ENCODE data around the gene CKS2. TPM values are rescaled to one million over a fixed set of nuclear protein-coding genes. Genes with fewer than 3 reads are reported as not detected.
"Not testable (repeated sequence)": the region's sequence is repeated elsewhere in the genome, so short reads cannot be mapped to it uniquely, and the experiment has no call there.

The CKS2 gene
- total RNA-seq, 4 donors from 2014 or later = 14.5 to 28.8 (median 16.0) TPM; not detected in 1

DNA sequence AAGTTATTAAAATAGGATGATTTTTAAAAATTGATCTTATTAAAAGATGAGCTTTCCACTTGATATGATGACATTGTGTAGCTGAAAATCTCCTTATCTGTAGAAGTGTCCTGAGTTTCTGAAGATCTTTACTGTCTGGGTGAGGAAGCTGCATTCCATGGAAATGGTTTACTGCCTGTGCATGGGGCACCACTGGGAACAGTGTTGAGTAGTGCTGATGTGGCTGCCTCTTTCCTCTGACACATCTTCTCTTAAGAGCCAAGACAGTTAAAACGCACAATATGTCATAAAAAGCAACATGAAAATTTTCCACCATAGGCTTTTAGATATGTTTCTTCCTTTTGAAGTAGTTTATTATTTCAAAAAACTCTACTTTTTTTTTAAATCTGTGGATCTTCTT, 32.0 kb downstream of the CKS2 start:
- intact Hi-C loops (cut with DNase I; ENCODE audit: low total_unique reads) = no loop called here
- no peaks in the 10 kb centered on the region for H3K4me1 ChIP-seq
- no peak for DNase-seq
- peaks cover 0 to 83% (median 35%) of the 10 kb centered on the region in 4 donors for H3K36me3 ChIP-seq
- WGBS, 2 donors (ENCODE audit: low coverage in 1 of 2) = 98 to 100% methylated on average over 1 of the region's 1 CpG
- no peaks in the 10 kb centered on the region for H3K9me3 ChIP-seq
- TF ChIP-seq POLR2AphosphoS5 (IDR thresholded peaks at IDR 0.05) = no peak
- no peak for TF ChIP-seq POLR2A (IDR thresholded peaks at IDR 0.05)
- TF ChIP-seq, protein P1, sequence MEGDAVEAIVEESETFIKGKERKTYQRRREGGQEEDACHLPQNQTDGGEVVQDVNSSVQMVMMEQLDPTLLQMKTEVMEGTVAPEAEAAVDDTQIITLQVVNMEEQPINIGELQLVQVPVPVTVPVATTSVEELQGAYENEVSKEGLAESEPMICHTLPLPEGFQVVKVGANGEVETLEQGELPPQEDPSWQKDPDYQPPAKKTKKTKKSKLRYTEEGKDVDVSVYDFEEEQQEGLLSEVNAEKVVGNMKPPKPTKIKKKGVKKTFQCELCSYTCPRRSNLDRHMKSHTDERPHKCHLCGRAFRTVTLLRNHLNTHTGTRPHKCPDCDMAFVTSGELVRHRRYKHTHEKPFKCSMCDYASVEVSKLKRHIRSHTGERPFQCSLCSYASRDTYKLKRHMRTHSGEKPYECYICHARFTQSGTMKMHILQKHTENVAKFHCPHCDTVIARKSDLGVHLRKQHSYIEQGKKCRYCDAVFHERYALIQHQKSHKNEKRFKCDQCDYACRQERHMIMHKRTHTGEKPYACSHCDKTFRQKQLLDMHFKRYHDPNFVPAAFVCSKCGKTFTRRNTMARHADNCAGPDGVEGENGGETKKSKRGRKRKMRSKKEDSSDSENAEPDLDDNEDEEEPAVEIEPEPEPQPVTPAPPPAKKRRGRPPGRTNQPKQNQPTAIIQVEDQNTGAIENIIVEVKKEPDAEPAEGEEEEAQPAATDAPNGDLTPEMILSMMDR (IDR thresholded peaks at IDR 0.05) = no peak
- no peak for TF ChIP-seq EP300 (IDR thresholded peaks at IDR 0.05; ENCODE audit: low read depth)
- no peaks in the 10 kb centered on the region for H3K27me3 ChIP-seq
- no peak overlapping the region for H3K27ac ChIP-seq
- in situ Hi-C loops (cut with MboI; ENCODE audit: low pct_ligation_motif_present in 1 of 4, low pct_unique_long_range_greater_than_20kb in 1 of 4, low sequenced_read_pairs in 3 of 4) = loop anchor here in 1 of 4 donors (25.0 kb wide), 1 partner anchor 194 kb away; no protein-coding TSS in a partner anchor
- H3K4me3 ChIP-seq = no peak overlapping the region

DNA sequence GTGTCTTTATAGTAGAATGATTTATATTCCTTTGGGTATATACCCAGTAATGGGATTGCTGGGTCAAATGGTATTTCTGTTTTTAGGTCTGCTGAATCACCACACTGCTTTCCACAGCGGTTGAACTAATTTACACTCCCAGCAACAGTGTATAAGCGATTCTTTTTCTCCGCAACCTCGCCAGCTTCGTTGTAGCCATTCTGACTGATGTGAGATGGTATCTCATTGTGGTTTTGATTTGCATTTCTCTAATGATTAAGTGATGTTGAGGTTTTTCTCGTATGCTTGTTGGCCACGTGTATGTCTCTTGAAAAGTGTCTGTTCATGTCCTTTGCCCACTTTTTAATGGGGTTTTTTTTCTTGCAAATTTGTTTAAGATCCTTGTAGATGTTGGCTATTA, 32.8 kb downstream of the CKS2 start:
- intact Hi-C loops (cut with DNase I; ENCODE audit: low total_unique reads) = not testable (repeated sequence)

DNA sequence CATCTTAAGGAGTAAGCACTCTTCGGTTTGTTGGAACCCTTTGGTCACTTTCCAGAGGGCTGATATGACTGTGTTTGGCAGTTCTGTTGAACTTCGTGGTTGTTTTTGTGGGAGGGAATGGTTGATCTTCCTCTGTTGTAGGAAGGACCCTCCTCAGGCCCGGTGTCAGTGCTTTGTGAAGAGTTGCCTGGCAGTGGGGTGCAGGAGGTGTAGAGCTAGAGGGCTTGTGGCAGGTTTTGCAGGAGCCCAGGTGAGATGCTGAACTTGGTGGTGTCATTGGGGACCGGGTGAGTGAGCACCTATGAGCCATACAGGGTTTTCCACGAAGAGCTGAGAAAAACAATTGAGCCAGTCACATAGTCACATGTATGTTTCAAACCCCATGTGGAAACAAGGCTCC, 34.5 kb downstream of the CKS2 start:
- Histone ChIP-seq H3K4me1 (no peaks in the 10 kb centered on the region), H3K4me3 (no peak overlapping the region), H3K27me3 (no peaks in the 10 kb centered on the region), H3K36me3 (peaks cover 0 to 75% (median 35%) of the 10 kb centered on the region in 4 donors), H3K9me3 (no peaks in the 10 kb centered on the region), H3K27ac (no peak overlapping the region)
- no peak for TF ChIP-seq EP300 (IDR thresholded peaks at IDR 0.05; ENCODE audit: low read depth)
- no peak for TF ChIP-seq POLR2AphosphoS5 (IDR thresholded peaks at IDR 0.05)
- TF ChIP-seq POLR2A (IDR thresholded peaks at IDR 0.05) = no peak
- TF ChIP-seq, protein P1 (IDR thresholded peaks at IDR 0.05) = no peak
- DNase-seq = no peak
- intact Hi-C loops (cut with DNase I; ENCODE audit: low total_unique reads) = no loop called here
- in situ Hi-C loops (cut with MboI; ENCODE audit: low pct_ligation_motif_present in 1 of 4, low pct_unique_long_range_greater_than_20kb in 1 of 4, low sequenced_read_pairs in 3 of 4) = loop anchor here in 1 of 4 donors (25.0 kb wide), 1 partner anchor 192 kb away; no protein-coding TSS in a partner anchor
- 88 to 96% methylated on average over 2 to 5 of the region's 5 CpGs for WGBS, 2 donors (ENCODE audit: low coverage in 1 of 2)

More for the DNA sequence above, 32.8 kb downstream of the CKS2 start:
- H3K27ac ChIP-seq, H3K9me3 ChIP-seq, H3K27me3 ChIP-seq, DNase-seq, H3K4me1 ChIP-seq, H3K4me3 ChIP-seq: not testable (repeated sequence)
- 87 to 88% methylated on average over 6 to 7 of the region's 7 CpGs for WGBS, 2 donors (ENCODE audit: low coverage in 1 of 2)
- in situ Hi-C loops (cut with MboI; ENCODE audit: low pct_ligation_motif_present in 1 of 4, low pct_unique_long_range_greater_than_20kb in 1 of 4, low sequenced_read_pairs in 3 of 4) = loop anchor here in 1 of 4 donors (25.0 kb wide), 1 partner anchor 193 kb away; no protein-coding TSS in a partner anchor
- peaks cover 0 to 83% (median 37%) of the 10 kb centered on the region in 4 donors for H3K36me3 ChIP-seq

DNA sequence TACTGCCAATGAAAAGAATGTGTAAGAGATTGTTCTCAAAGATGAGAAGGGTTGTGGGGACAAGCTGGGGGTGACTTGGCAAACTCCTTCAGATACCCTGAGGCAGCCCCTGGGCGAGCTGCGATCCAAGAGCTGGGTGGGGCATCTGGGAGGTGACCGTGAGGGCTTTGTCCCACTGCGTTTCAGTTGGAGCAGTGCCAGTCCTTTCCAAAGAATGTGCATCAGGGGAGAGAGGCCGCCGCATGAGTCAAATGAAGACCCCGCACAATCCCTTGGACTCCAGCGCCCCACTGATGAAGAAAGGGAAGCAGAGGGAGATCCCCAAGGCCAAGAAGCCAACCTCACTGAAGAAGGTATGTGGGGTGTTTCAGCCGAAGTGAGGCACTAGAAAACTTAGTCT, 35.7 kb downstream of the CKS2 start:
- intact Hi-C loops (cut with DNase I; ENCODE audit: low total_unique reads) = no loop called here

More for the DNA sequence above, 35.7 kb downstream of the CKS2 start:
- in situ Hi-C loops (cut with MboI; ENCODE audit: low pct_ligation_motif_present in 1 of 4, low pct_unique_long_range_greater_than_20kb in 1 of 4, low sequenced_read_pairs in 3 of 4) = loop anchor here in 1 of 4 donors (25.0 kb wide), 1 partner anchor 191 kb away; no protein-coding TSS in a partner anchor
- Histone ChIP-seq H3K4me3 (no peak overlapping the region), H3K27ac (no peak overlapping the region), H3K9me3 (no peaks in the 10 kb centered on the region), H3K27me3 (no peaks in the 10 kb centered on the region), H3K4me1 (no peaks in the 10 kb centered on the region), H3K36me3 (peaks cover 0 to 76% (median 36%) of the 10 kb centered on the region in 4 donors)
- TF ChIP-seq, protein P1 (IDR thresholded peaks at IDR 0.05) = no peak
- TF ChIP-seq POLR2AphosphoS5 (IDR thresholded peaks at IDR 0.05) (no peak), POLR2A (IDR thresholded peaks at IDR 0.05) (no peak), EP300 (IDR thresholded peaks at IDR 0.05; ENCODE audit: low read depth) (no peak)
- 96 to 100% methylated on average over 1 to 9 of the region's 9 CpGs for WGBS, 2 donors (ENCODE audit: low coverage in 1 of 2)
- no peak for DNase-seq
